Karpas-422 (cell line): ENCODE data around the gene ADCY7. TPM values are rescaled to one million over a fixed set of nuclear protein-coding genes. Genes with fewer than 3 reads are reported as not detected.
"Not testable (repeated sequence)": the region's sequence is repeated elsewhere in the genome, so short reads cannot be mapped to it uniquely, and the experiment has no call there.

Source experiments
- DNase-seq: peaks from one replicate; pipeline ENCODE4 v3.0.0-alpha.2; 2015
- H2AFZ ChIP-seq: fragments of 200-600 bp; sonication (generic); 2 replicates; pipeline ENCODE4 v1.6.1; 2014; ENCODE audit warnings: antibody characterized with exemption, low read length, mixed read lengths
- H3K27ac ChIP-seq: fragments of 200-600 bp; sonication (generic); 2 replicates; pipeline ENCODE4 v1.5.1; 2014; ENCODE audit warnings: mild to moderate bottlenecking, low read length, moderate library complexity
- H3K27me3 ChIP-seq: fragments of 200-600 bp; sonication (generic); 2 replicates; pipeline ENCODE4 v1.6.1; 2014; ENCODE audit warnings: low read length, mixed read lengths
- H3K36me3 ChIP-seq: fragments of 200-600 bp; sonication (generic); 2 replicates; pipeline ENCODE4 v1.6.1; 2014; ENCODE audit warnings: low read length, mixed read lengths; ENCODE audit not compliant: insufficient read depth
- H3K4me1 ChIP-seq: fragments of 200-600 bp; sonication (generic); 2 replicates; pipeline ENCODE4 v1.6.1; 2014; ENCODE audit warnings: mild to moderate bottlenecking, low read length, mixed read lengths
- H3K4me2 ChIP-seq: fragments of 200-600 bp; sonication (generic); 2 replicates; pipeline ENCODE4 v1.6.1; 2014; ENCODE audit warnings: low read length, low read depth, mild to moderate bottlenecking; ENCODE audit not compliant: poor library complexity, severe bottlenecking
- H3K4me3 ChIP-seq: fragments of 200-600 bp; sonication (generic); 2 replicates; pipeline ENCODE4 v1.5.1; 2014; ENCODE audit warnings: mild to moderate bottlenecking, antibody characterized with exemption, low read length, mixed read lengths
- H3K79me2 ChIP-seq: fragments of 200-600 bp; sonication (generic); 2 replicates; pipeline ENCODE4 v1.6.1; 2014; ENCODE audit warnings: mild to moderate bottlenecking, low read length, mixed read lengths
- H3K9ac ChIP-seq: fragments of 200-600 bp; sonication (generic); 2 replicates; pipeline ENCODE4 v1.6.0; 2014; ENCODE audit warnings: low read length
- H3K9me2 ChIP-seq: fragments of 200-600 bp; sonication (generic), shearing (Covaris generic); replicated peaks from 2 replicates; pipeline ENCODE4 v1.6.0; 2014; ENCODE audit warnings: mild to moderate bottlenecking, low read length, moderate library complexity; ENCODE audit not compliant: insufficient read depth
- H3K9me3 ChIP-seq: fragments of 300-700, 200-600 bp; sonication (generic); 2 replicates; pipeline ENCODE4 v1.6.1; 2014; ENCODE audit warnings: low read length, mixed read lengths
- H4K20me1 ChIP-seq: fragments of 200-600 bp; sonication (generic); 2 replicates; pipeline ENCODE4 v1.6.1; 2014; ENCODE audit warnings: mild to moderate bottlenecking, antibody characterized with exemption, low read length, low read depth; ENCODE audit not compliant: insufficient read depth
- total RNA-seq: library from RNA; depleted of rRNA; stranded (reverse); fragments of >200 nt; shearing (Covaris generic); gene quantifications from 2 replicates; pipeline ENCODE4 v1.2.3, GENCODE V29; 2014; ENCODE audit warnings: low replicate concordance

ADCY7 gene
- total RNA-seq, 1 experiment from 2014 or later = 27.5 TPM

DNA sequence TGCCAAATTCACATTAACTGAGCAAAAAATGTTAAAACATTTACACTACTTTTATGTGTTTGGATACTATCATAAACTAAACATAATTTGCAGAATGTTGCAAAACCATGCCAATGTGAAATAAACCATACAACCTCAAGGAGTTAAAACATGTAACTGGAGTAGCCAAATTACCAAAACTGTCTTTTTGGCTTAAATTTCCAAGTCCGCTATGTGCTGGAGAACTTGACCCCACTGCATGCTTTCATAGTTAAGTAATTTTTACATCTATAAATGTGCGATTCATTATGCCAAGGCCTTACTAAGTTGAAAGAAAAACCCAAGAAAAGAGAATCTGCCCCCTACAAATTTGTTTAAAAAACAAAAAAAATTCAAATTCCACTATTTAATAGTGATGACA is 74.2 kb downstream of the ADCY7 start:
- Histone ChIP-seq H3K9me2 (no peaks in the 10 kb centered on the region), H3K4me2 (no peak overlapping the region), H3K4me1 (no peaks in the 10 kb centered on the region), H3K27me3 (no peaks in the 10 kb centered on the region), H3K79me2 (peaks cover 3% of the 10 kb centered on the region; the same call in 1 of the 2 replicates), H3K9me3 (no peaks in the 10 kb centered on the region), H4K20me1 (no peaks in the 10 kb centered on the region), H3K4me3 (no peak overlapping the region), H3K9ac (no peak overlapping the region), H3K36me3 (peaks cover 31% of the 10 kb centered on the region), H2AFZ (no peak overlapping the region), H3K27ac (no peak overlapping the region)
- DNase-seq = no peak

GRCh38 chr16:50343566-50343965 is 77.2 kb downstream of the ADCY7 start:
- not testable (repeated sequence) for H3K4me3 ChIP-seq, H3K9ac ChIP-seq, H3K4me2 ChIP-seq, DNase-seq, H3K9me2 ChIP-seq, H3K9me3 ChIP-seq, H3K4me1 ChIP-seq, H3K27ac ChIP-seq, H3K27me3 ChIP-seq, H3K79me2 ChIP-seq, H4K20me1 ChIP-seq, H2AFZ ChIP-seq
- peaks cover 26% of the 10 kb centered on the region for H3K36me3 ChIP-seq

GRCh38 chr16:50345210-50345609 is 78.9 kb downstream of the ADCY7 start:
- H3K4me1 ChIP-seq, H3K9me3 ChIP-seq, H3K4me2 ChIP-seq, H3K79me2 ChIP-seq, DNase-seq, H3K4me3 ChIP-seq, H2AFZ ChIP-seq, H3K27ac ChIP-seq, H3K27me3 ChIP-seq, H3K9ac ChIP-seq, H4K20me1 ChIP-seq, H3K9me2 ChIP-seq: not testable (repeated sequence)
- peaks cover 31% of the 10 kb centered on the region for H3K36me3 ChIP-seq

DNA sequence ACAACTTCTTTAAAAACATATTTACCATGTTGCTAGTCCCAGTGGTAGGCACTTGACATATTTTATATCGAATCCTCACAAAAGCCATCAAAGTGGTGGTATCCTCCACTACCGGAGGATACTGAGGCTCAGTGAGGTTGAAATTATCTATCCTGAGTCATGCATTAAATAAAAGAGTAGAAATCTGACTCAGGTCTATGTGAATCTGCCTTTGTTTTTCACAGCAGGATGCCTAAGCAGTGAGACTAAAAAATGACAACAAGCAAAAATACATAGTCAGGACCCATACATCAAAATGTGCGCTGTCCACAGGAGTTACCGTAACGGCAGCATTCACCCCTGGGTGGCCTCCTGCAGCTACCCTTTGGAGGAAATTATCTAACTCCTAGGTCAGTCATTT is 84.8 kb downstream of the ADCY7 start:
- no peak overlapping the region for H2AFZ ChIP-seq
- no peaks in the 10 kb centered on the region for H3K9me3 ChIP-seq
- no peaks in the 10 kb centered on the region for H3K27me3 ChIP-seq
- peaks cover 28% of the 10 kb centered on the region for H3K79me2 ChIP-seq
- no peaks in the 10 kb centered on the region for H3K9me2 ChIP-seq
- no peak overlapping the region for H3K4me3 ChIP-seq
- no peak overlapping the region for H3K4me2 ChIP-seq
- H3K27ac ChIP-seq = no peak overlapping the region
- no peak overlapping the region for H3K9ac ChIP-seq
- no peak for DNase-seq
- H3K36me3 ChIP-seq = peaks cover 53% of the 10 kb centered on the region
- H4K20me1 ChIP-seq = no peaks in the 10 kb centered on the region
- no peaks in the 10 kb centered on the region for H3K4me1 ChIP-seq

DNA sequence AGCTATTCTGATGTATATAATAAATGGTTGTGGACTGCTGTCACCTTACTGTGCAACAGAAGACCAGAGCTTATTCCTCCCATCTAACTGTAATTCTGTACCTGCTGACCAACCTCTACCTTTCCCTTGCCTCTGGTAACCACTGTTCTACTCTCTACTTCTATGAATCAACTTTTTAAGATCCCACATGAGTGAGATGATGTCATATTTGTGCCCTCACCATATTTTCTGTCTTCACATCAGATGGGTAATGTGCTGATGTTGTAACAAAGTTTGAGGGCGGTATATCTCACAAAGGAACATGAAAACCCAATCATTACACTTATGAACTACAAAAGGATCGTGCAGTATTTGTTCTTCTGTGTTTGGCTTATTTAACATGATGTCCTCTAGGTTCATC is 85.6 kb downstream of the ADCY7 start:
- no peak for DNase-seq
- H3K4me3 ChIP-seq = no peak overlapping the region
- H3K9me2 ChIP-seq = no peaks in the 10 kb centered on the region
- peaks cover 35% of the 10 kb centered on the region for H3K79me2 ChIP-seq
- H3K9me3 ChIP-seq = no peaks in the 10 kb centered on the region
- no peaks in the 10 kb centered on the region for H4K20me1 ChIP-seq
- H3K36me3 ChIP-seq = peaks cover 53% of the 10 kb centered on the region
- H3K27me3 ChIP-seq = no peaks in the 10 kb centered on the region
- no peak overlapping the region for H3K27ac ChIP-seq
- no peak overlapping the region for H3K9ac ChIP-seq
- no peak overlapping the region for H2AFZ ChIP-seq
- H3K4me2 ChIP-seq = no peak overlapping the region
- H3K4me1 ChIP-seq = no peaks in the 10 kb centered on the region

DNA sequence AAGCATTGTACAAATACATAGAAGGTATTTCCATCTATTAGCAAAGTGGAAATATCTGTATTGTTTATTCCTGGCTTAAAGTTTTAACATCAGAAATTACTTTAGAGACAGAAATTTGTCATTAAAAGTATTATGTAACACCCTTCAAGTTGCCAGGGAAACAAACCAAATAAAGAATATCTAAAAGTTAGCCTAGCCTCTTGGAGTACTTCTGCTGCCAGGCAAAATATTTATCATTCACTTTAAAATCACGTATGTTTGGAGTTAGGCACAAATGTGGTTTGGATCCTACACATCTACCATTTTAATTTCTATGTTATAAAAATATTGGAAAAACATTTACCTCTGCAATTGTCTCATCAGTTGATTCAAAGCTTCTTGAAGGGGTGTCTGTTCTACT is 87.7 kb downstream of the ADCY7 start:
- H4K20me1 ChIP-seq = no peaks in the 10 kb centered on the region
- H3K27me3 ChIP-seq = no peaks in the 10 kb centered on the region
- H3K9ac ChIP-seq = no peak overlapping the region
- H3K4me1 ChIP-seq = no peaks in the 10 kb centered on the region
- peaks cover 57% of the 10 kb centered on the region for H3K36me3 ChIP-seq
- DNase-seq = no peak
- no peak overlapping the region for H3K4me2 ChIP-seq
- H3K4me3 ChIP-seq = no peak overlapping the region
- peaks cover 54% of the 10 kb centered on the region for H3K79me2 ChIP-seq
- no peak overlapping the region for H2AFZ ChIP-seq
- no peaks in the 10 kb centered on the region for H3K9me2 ChIP-seq
- H3K9me3 ChIP-seq = no peaks in the 10 kb centered on the region
- no peak overlapping the region for H3K27ac ChIP-seq

GRCh38 chr16:50354629-50355456 is 88.5 kb downstream of the ADCY7 start:
- Histone ChIP-seq H3K79me2 (peaks cover 62% of the 10 kb centered on the region), H3K9me3 (no peaks in the 10 kb centered on the region), H2AFZ (no peak overlapping the region), H3K4me2 (no peak overlapping the region), H3K9ac (no peak overlapping the region), H3K4me3 (no peak overlapping the region), H4K20me1 (no peaks in the 10 kb centered on the region), H3K4me1 (peaks cover 6% of the 10 kb centered on the region), H3K9me2 (no peaks in the 10 kb centered on the region), H3K27me3 (no peaks in the 10 kb centered on the region), H3K36me3 (peaks cover 50% of the 10 kb centered on the region), H3K27ac (no peak overlapping the region)
- peak; percentile 71 for DNase-seq

DNA sequence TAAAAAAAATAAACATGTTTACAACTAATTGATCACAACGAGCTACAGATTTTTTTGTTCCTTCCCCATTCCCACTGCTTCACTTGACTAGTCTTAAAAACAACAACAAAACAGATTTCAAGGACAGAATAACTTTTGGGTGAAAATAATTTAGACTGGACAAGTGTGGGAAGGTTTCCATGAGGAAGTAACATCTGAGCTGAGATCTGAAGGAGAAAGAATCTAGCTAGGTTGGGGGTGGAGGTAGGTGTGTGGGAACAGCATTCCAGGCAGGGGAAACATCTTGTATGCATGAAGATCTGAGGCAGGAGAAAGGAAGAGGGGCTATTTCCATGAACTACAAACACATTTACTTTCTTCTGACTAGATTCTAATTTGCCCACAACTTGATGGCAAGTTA is 93.3 kb downstream of the ADCY7 start:
- Histone ChIP-seq H3K4me1 (peaks cover 36% of the 10 kb centered on the region), H3K9me2 (no peaks in the 10 kb centered on the region), H3K27me3 (no peaks in the 10 kb centered on the region), H4K20me1 (peaks cover 5% of the 10 kb centered on the region; the same call in 1 of the 2 replicates), H3K79me2 (peaks cover 93% of the 10 kb centered on the region), H3K36me3 (peaks cover 47% of the 10 kb centered on the region; the same call in 1 of the 2 replicates), H3K4me3 (no peak overlapping the region), H3K9ac (no peak overlapping the region), H3K9me3 (no peaks in the 10 kb centered on the region), H3K27ac (0 out of 2 replicates have a peak overlapping the region, but pooled peaks have one; percentile 19), H3K4me2 (peak overlapping the region; percentile 40), H2AFZ (no peak overlapping the region)
- no peak for DNase-seq
